ENCODE results near the gene SLC22A23. TPM values are rescaled to one million over a fixed set of nuclear protein-coding genes. Genes with fewer than 3 reads are reported as not detected.

The SLC22A23 gene
- total RNA-seq, 2 experiments from 2014 or later: 0.23 to 0.24 TPM

GRCh38 chr6:3273707-3274521 lies 182.9 kb downstream of the SLC22A23 start:
- no peaks in the 10 kb centered on the region for H3K4me1 Mint-ChIP-seq (ENCODE audit: low read depth)
- no peak overlapping the region for H3K27ac Mint-ChIP-seq
- H3K36me3 Mint-ChIP-seq (ENCODE audit: low read depth): peaks cover 27% of the 10 kb centered on the region
- no peaks in the 10 kb centered on the region for H3K9me3 Mint-ChIP-seq (ENCODE audit: insufficient read depth)
- ChIA-PET POLR2A (no interaction called here), CTCF (interaction anchor here (1.0 to 1.5 kb wide), 2 partner anchors 459 kb away, joined by 3 to 5 read pairs; no protein-coding TSS in a partner anchor)
- H3K4me3 Mint-ChIP-seq: no peak overlapping the region
- no peaks in the 10 kb centered on the region for H3K27me3 Mint-ChIP-seq (ENCODE audit: low read depth)
- no peak for DNase-seq
- ATAC-seq: no peak

GRCh38 chr6:3272911-3273547 lies 183.8 kb downstream of the SLC22A23 start:
- no peak for DNase-seq
- ChIA-PET POLR2A (no interaction called here), CTCF (interaction anchor here (1.0 kb wide), 1 partner anchor 460 kb away, joined by 3 read pairs; no protein-coding TSS in a partner anchor)
- no peak overlapping the region for H3K27ac Mint-ChIP-seq
- no peak for ATAC-seq
- no peak overlapping the region for H3K4me3 Mint-ChIP-seq
- H3K9me3 Mint-ChIP-seq (ENCODE audit: insufficient read depth): no peaks in the 10 kb centered on the region
- no peaks in the 10 kb centered on the region for H3K27me3 Mint-ChIP-seq (ENCODE audit: low read depth)
- H3K36me3 Mint-ChIP-seq (ENCODE audit: low read depth): peaks cover 29% of the 10 kb centered on the region
- H3K4me1 Mint-ChIP-seq (ENCODE audit: low read depth): no peaks in the 10 kb centered on the region

GRCh38 chr6:3271756-3272155 lies 185.1 kb downstream of the SLC22A23 start:
- H3K36me3 Mint-ChIP-seq (ENCODE audit: low read depth): peaks cover 35% of the 10 kb centered on the region
- no peak overlapping the region for H3K4me3 Mint-ChIP-seq
- ATAC-seq (no peak), DNase-seq (no peak)
- H3K27me3 Mint-ChIP-seq (ENCODE audit: low read depth): no peaks in the 10 kb centered on the region
- CTCF ChIA-PET: interaction anchor here (0.9 to 1.6 kb wide), 3 partner anchors 11 to 20 kb away, joined by 3 to 4 read pairs (median 3); no protein-coding TSS in a partner anchor
- POLR2A ChIA-PET: interaction anchor here (0.7 kb wide), 1 partner anchor 451 kb away, joined by 3 read pairs; no protein-coding TSS in a partner anchor
- H3K9me3 Mint-ChIP-seq (ENCODE audit: insufficient read depth): no peaks in the 10 kb centered on the region
- no peaks in the 10 kb centered on the region for H3K4me1 Mint-ChIP-seq (ENCODE audit: low read depth)
- no peak overlapping the region for H3K27ac Mint-ChIP-seq

- H3K4me1 Mint-ChIP-seq (ENCODE audit: low read depth): no peaks in the 10 kb centered on the region
- CTCF ChIA-PET: no interaction called here
- H3K36me3 Mint-ChIP-seq (ENCODE audit: low read depth): peaks cover 37% of the 10 kb centered on the region
- POLR2A ChIA-PET: no interaction called here
- H3K27ac Mint-ChIP-seq: no peak overlapping the region
- no peaks in the 10 kb centered on the region for H3K27me3 Mint-ChIP-seq (ENCODE audit: low read depth)
- no peaks in the 10 kb centered on the region for H3K9me3 Mint-ChIP-seq (ENCODE audit: insufficient read depth)
- DNase-seq: no peak
- no peak overlapping the region for H3K4me3 Mint-ChIP-seq
- no peak for ATAC-seq
Measured at GRCh38 chr6:3270258-3270657, 186.6 kb downstream of the SLC22A23 start.

- ChIA-PET CTCF (no interaction called here), POLR2A (no interaction called here)
- no peak for DNase-seq
- Mint-ChIP-seq H3K4me1 (ENCODE audit: low read depth) (peaks cover 3% of the 10 kb centered on the region), H3K4me3 (no peak overlapping the region), H3K9me3 (ENCODE audit: insufficient read depth) (no peaks in the 10 kb centered on the region), H3K27me3 (ENCODE audit: low read depth) (no peaks in the 10 kb centered on the region), H3K27ac (no peak overlapping the region), H3K36me3 (ENCODE audit: low read depth) (peaks cover 43% of the 10 kb centered on the region)
- ATAC-seq: no peak
Measured at GRCh38 chr6:3269281-3269975, 187.4 kb downstream of the SLC22A23 start.

GRCh38 chr6:3268680-3269079 lies 188.2 kb downstream of the SLC22A23 start:
- Mint-ChIP-seq H3K9me3 (ENCODE audit: insufficient read depth) (no peaks in the 10 kb centered on the region), H3K4me1 (ENCODE audit: low read depth) (peaks cover 3% of the 10 kb centered on the region), H3K4me3 (no peak overlapping the region), H3K27ac (no peak overlapping the region), H3K27me3 (ENCODE audit: low read depth) (no peaks in the 10 kb centered on the region), H3K36me3 (ENCODE audit: low read depth) (peaks cover 43% of the 10 kb centered on the region)
- CTCF ChIA-PET: no interaction called here
- ATAC-seq: no peak
- no peak for DNase-seq
- POLR2A ChIA-PET: no interaction called here

- H3K27me3 Mint-ChIP-seq (ENCODE audit: low read depth): no peaks in the 10 kb centered on the region
- CTCF ChIA-PET: interaction anchor here (1.3 kb wide), 1 partner anchor 16 kb away, joined by 5 read pairs; no protein-coding TSS in a partner anchor
- POLR2A ChIA-PET: no interaction called here
Measured at GRCh38 chr6:3267162-3267561, 189.7 kb downstream of the SLC22A23 start.

GRCh38 chr6:3266170-3266569 lies 190.7 kb downstream of the SLC22A23 start:
- CTCF ChIA-PET: interaction anchor here (1.9 kb wide), 1 partner anchor 15 kb away, joined by 8 read pairs; no protein-coding TSS in a partner anchor
- no peaks in the 10 kb centered on the region for H3K9me3 Mint-ChIP-seq (ENCODE audit: insufficient read depth)
- H3K27me3 Mint-ChIP-seq (ENCODE audit: low read depth): no peaks in the 10 kb centered on the region
- no peak overlapping the region for H3K27ac Mint-ChIP-seq
- no peak for DNase-seq
- H3K4me3 Mint-ChIP-seq: no peak overlapping the region
- peaks cover 43% of the 10 kb centered on the region for H3K36me3 Mint-ChIP-seq (ENCODE audit: low read depth)
- POLR2A ChIA-PET: no interaction called here
- ATAC-seq: no peak
- H3K4me1 Mint-ChIP-seq (ENCODE audit: low read depth): peaks cover 20% of the 10 kb centered on the region

More at GRCh38 chr6:3267162-3267561, 189.7 kb downstream of the SLC22A23 start:
- no peak overlapping the region for H3K4me3 Mint-ChIP-seq
- H3K36me3 Mint-ChIP-seq (ENCODE audit: low read depth): peaks cover 43% of the 10 kb centered on the region
- H3K27ac Mint-ChIP-seq: no peak overlapping the region
- peaks cover 10% of the 10 kb centered on the region for H3K4me1 Mint-ChIP-seq (ENCODE audit: low read depth)
- no peaks in the 10 kb centered on the region for H3K9me3 Mint-ChIP-seq (ENCODE audit: insufficient read depth)
- DNase-seq (no peak), ATAC-seq (no peak)

- Mint-ChIP-seq H3K4me1 (ENCODE audit: low read depth) (peaks cover 25% of the 10 kb centered on the region), H3K36me3 (ENCODE audit: low read depth) (peaks cover 44% of the 10 kb centered on the region), H3K27me3 (ENCODE audit: low read depth) (no peaks in the 10 kb centered on the region), H3K27ac (no peak overlapping the region), H3K4me3 (no peak overlapping the region), H3K9me3 (ENCODE audit: insufficient read depth) (no peaks in the 10 kb centered on the region)
- ChIA-PET POLR2A (no interaction called here), CTCF (interaction anchor here (1.9 kb wide), 1 partner anchor 14 kb away, joined by 8 read pairs; no protein-coding TSS in a partner anchor)
- ATAC-seq: no peak
- DNase-seq: no peak
Measured at GRCh38 chr6:3265671-3266070, 191.2 kb downstream of the SLC22A23 start.

- CTCF ChIA-PET: interaction anchor here (1.9 kb wide), 1 partner anchor 13 kb away, joined by 8 read pairs; no protein-coding TSS in a partner anchor
Measured at GRCh38 chr6:3264356-3264755, 192.5 kb downstream of the SLC22A23 start.

GRCh38 chr6:3263096-3263495 lies 193.8 kb downstream of the SLC22A23 start:
- H3K27me3 Mint-ChIP-seq (ENCODE audit: low read depth): no peaks in the 10 kb centered on the region
- H3K36me3 Mint-ChIP-seq (ENCODE audit: low read depth): peaks cover 34% of the 10 kb centered on the region
- DNase-seq: no peak
- ChIA-PET POLR2A (no interaction called here), CTCF (interaction anchor here (1.3 kb wide), 1 partner anchor 11 kb away, joined by 3 read pairs; no protein-coding TSS in a partner anchor)
- no peak for ATAC-seq
- no peak overlapping the region for H3K4me3 Mint-ChIP-seq
- peaks cover 34% of the 10 kb centered on the region for H3K4me1 Mint-ChIP-seq (ENCODE audit: low read depth)
- no peaks in the 10 kb centered on the region for H3K9me3 Mint-ChIP-seq (ENCODE audit: insufficient read depth)
- H3K27ac Mint-ChIP-seq: no peak overlapping the region

More at GRCh38 chr6:3264356-3264755, 192.5 kb downstream of the SLC22A23 start:
- POLR2A ChIA-PET: no interaction called here
- Mint-ChIP-seq H3K36me3 (ENCODE audit: low read depth) (peaks cover 40% of the 10 kb centered on the region), H3K27me3 (ENCODE audit: low read depth) (no peaks in the 10 kb centered on the region), H3K4me1 (ENCODE audit: low read depth) (peaks cover 34% of the 10 kb centered on the region), H3K9me3 (ENCODE audit: insufficient read depth) (no peaks in the 10 kb centered on the region), H3K27ac (no peak overlapping the region), H3K4me3 (no peak overlapping the region)
- ATAC-seq: no peak
- DNase-seq: no peak

All from activated CD8-positive, alpha-beta T cell treated with anti-CD3 and anti-CD28 coated beads, Interleukin-2, amount 10 ng/mL, durations not matched to agents 7 days and 5 days (primary cell).